HG03135 (cell line): ENCODE measurements around the gene MCRIP2.

Source experiments
- ATAC-seq: cut with Tn5 transposase; IDR thresholded peaks from one replicate; pipeline ENCODE4 v1.9.1; 2021; ENCODE audit warnings: mild to moderate bottlenecking, moderate library complexity; ENCODE audit not compliant: unreplicated experiment

The MCRIP2 gene

GRCh38 chr16:667780-668518, 26.3 kb downstream of the MCRIP2 start, which contains the start of gene RHOT2:
Gene RHOT2 (plus strand): TSS chr16:668132. CDS start chr16:668200, 68 bp downstream.
- peak; percentile 75 for ATAC-seq

GRCh38 chr16:668519-669171, 27.0 kb downstream of the MCRIP2 start:
- no peak for ATAC-seq

GRCh38 chr16:669666-670065, 28.0 kb downstream of the MCRIP2 start:
- no peak for ATAC-seq

GRCh38 chr16:670485-671352, 29.1 kb downstream of the MCRIP2 start:
- ATAC-seq = no peak

- ATAC-seq = no peak
These were observed 29.9 kb downstream of the MCRIP2 start for GRCh38 chr16:671353-672131.

- ATAC-seq = no peak
These were observed 30.7 kb downstream of the MCRIP2 start for GRCh38 chr16:672371-672770.

- no peak for ATAC-seq
These were observed 31.2 kb downstream of the MCRIP2 start for GRCh38 chr16:672851-673250.

- no peak for ATAC-seq
These were observed 31.9 kb downstream of the MCRIP2 start for GRCh38 chr16:673399-673991.

GRCh38 chr16:674214-674881, 32.7 kb downstream of the MCRIP2 start:
- ATAC-seq = no peak

- ATAC-seq = no peak
These were observed 33.6 kb downstream of the MCRIP2 start, which contains the start of gene RHBDL1 for GRCh38 chr16:674968-675883. Gene RHBDL1 (plus strand): TSS chr16:675671. CDS start chr16:675791, 120 bp downstream.

- ATAC-seq = no peak
These were observed 34.4 kb downstream of the MCRIP2 start for GRCh38 chr16:675884-676564.

GRCh38 chr16:676565-676902, 34.9 kb downstream of the MCRIP2 start:
- ATAC-seq = no peak

- ATAC-seq = no peak
These were observed 35.3 kb downstream of the MCRIP2 start for GRCh38 chr16:676913-677312.

GRCh38 chr16:677316-678190, 35.9 kb downstream of the MCRIP2 start:
- ATAC-seq = no peak

- ATAC-seq = no peak
These were observed 36.7 kb downstream of the MCRIP2 start for GRCh38 chr16:678209-678857.
